Hepatocyte (in vitro differentiated cells): ENCODE results near the gene PRDM7.

Experiments
- CTCF ChIP-seq: fragments of 200-600 bp; sonication (generic); IDR thresholded peaks from 2 replicates; pipeline ENCODE4 v1.5.1; 2016; ENCODE audit warnings: antibody characterized with exemption, mild to moderate bottlenecking; ENCODE audit not compliant: poor library complexity
- EZH2 ChIP-seq: fragments of 200-600 bp; sonication (generic); IDR thresholded peaks from 2 replicates; pipeline ENCODE4 v1.6.1; 2016; ENCODE audit warnings: antibody characterized with exemption, mild to moderate bottlenecking, borderline replicate concordance
- EZH2phosphoT487 ChIP-seq: fragments of 200-600 bp; sonication (generic); IDR thresholded peaks from one replicate; pipeline ENCODE4 v1.6.1; 2018; ENCODE audit warnings: antibody characterized with exemption, mild to moderate bottlenecking, low read depth, moderate library complexity; ENCODE audit not compliant: unreplicated experiment, severe bottlenecking

GRCh38 chr16:90043526-90043925, 33.6 kb downstream of the PRDM7 start:
- TF ChIP-seq CTCF (no peak), EZH2phosphoT487 (no peak), EZH2 (no peak)
